CD8-positive, alpha-beta memory T cell (primary cell): ENCODE data around the gene GRIP1. TPM values are rescaled to one million over a fixed set of nuclear protein-coding genes. Genes with fewer than 3 reads are reported as not detected.

Experiments used
- CTCF ChIA-PET: fragments of 350-600 bp; sonication (Branson Sonifier 250); formaldehyde crosslinking; loops from one replicate; lab custom pipeline; 2021; ENCODE audit warnings: antibody characterized with exemption; lab: Charles Lee
- POLR2A ChIA-PET: fragments of 350-600 bp; sonication (Branson Sonifier 250); formaldehyde crosslinking; loops from one replicate; lab custom pipeline; 2021; ENCODE audit warnings: antibody characterized with exemption; lab: Charles Lee
- DNase-seq, 5 donors: peaks; one replicate each; pipeline versions ENCODE4 v3.0.0 to v3.0.0-alpha.2; 2020 to 2022; ENCODE audit warnings: mixed read lengths in 1 of 5
- H3K27ac ChIP-seq: one replicate; pipeline ENCODE4 v1.7.0; 2013; ENCODE audit warnings: low read depth, mild to moderate bottlenecking, low read length, moderate library complexity
- H3K27me3 ChIP-seq: 2 replicates; pipeline ENCODE4 v1.7.0; 2013; ENCODE audit warnings: low read length, mild to moderate bottlenecking; ENCODE audit not compliant: insufficient read depth, poor library complexity, severe bottlenecking
- H3K36me3 ChIP-seq: 2 replicates; pipeline ENCODE4 v1.7.0; 2013; ENCODE audit warnings: mild to moderate bottlenecking, low read length, moderate library complexity; ENCODE audit not compliant: insufficient read depth
- H3K4me1 ChIP-seq: 2 replicates; pipeline ENCODE4 v1.7.0; 2013; ENCODE audit warnings: mild to moderate bottlenecking, low read length, moderate library complexity; ENCODE audit not compliant: insufficient read depth
- H3K4me3 ChIP-seq: 2 replicates; pipeline ENCODE4 v1.7.0; 2013; ENCODE audit warnings: mild to moderate bottlenecking, low read length
- H3K9me3 ChIP-seq: 2 replicates; pipeline ENCODE4 v1.7.0; 2013; ENCODE audit warnings: mild to moderate bottlenecking, low read length
- H3K27ac Mint-ChIP-seq, 8 donors: one replicate each; pipeline ENCODE4 v1.8.0; 2020 to 2021; ENCODE audit warnings: mixed read lengths in 8 of 8, mild to moderate bottlenecking in 6 of 8, inconsistent platforms in 3 of 8, moderate library complexity in 3 of 8
- H3K27me3 Mint-ChIP-seq, 2 donors: one replicate each; pipeline ENCODE4 v1.8.0; 2020 to 2021; ENCODE audit warnings: mixed read lengths in 2 of 2, mild to moderate bottlenecking in 1 of 2, moderate library complexity in 1 of 2
- H3K36me3 Mint-ChIP-seq, 3 donors: one replicate each; pipeline ENCODE4 v1.8.0; 2020 to 2021; ENCODE audit warnings: mixed read lengths in 3 of 3, inconsistent platforms in 1 of 3, mild to moderate bottlenecking in 1 of 3
- H3K4me1 Mint-ChIP-seq, 3 donors: one replicate each; pipeline ENCODE4 v1.8.0; 2020 to 2021; ENCODE audit warnings: mixed read lengths in 3 of 3, inconsistent platforms in 1 of 3, mild to moderate bottlenecking in 1 of 3
- H3K4me3 Mint-ChIP-seq, 7 donors: one replicate each; pipeline ENCODE4 v1.8.0; 2020 to 2021; ENCODE audit warnings: mixed read lengths in 7 of 7, mild to moderate bottlenecking in 6 of 7, moderate library complexity in 4 of 7, inconsistent platforms in 2 of 7
- H3K9me3 Mint-ChIP-seq, 5 donors: one replicate each; pipeline ENCODE4 v1.8.0; 2020 to 2022; ENCODE audit warnings: mixed read lengths in 5 of 5, mild to moderate bottlenecking in 3 of 5, moderate library complexity in 2 of 5, inconsistent platforms in 1 of 5
- polyA plus RNA-seq: library from polyadenylated mRNA; unstranded; fragments of 300-500 nt; fragmentation: Illumina TruSeq; gene quantifications from one replicate; pipeline ENCODE4 v1.2.3, GENCODE V29; 2021
- total RNA-seq, 2 experiments: library from RNA; stranded (reverse); gene quantifications; one replicate each; pipeline ENCODE4 v1.2.3, GENCODE V29; 2021

Gene GRIP1
- total and polyA plus RNA-seq, 3 experiments from 2014 or later: 0.31 to 1.5 (median 1.3) TPM

- Mint-ChIP-seq H3K36me3 (no peaks in the 10 kb centered on the region), H3K27me3 (peaks cover 15 to 21% of the 10 kb centered on the region in 2 donors), H3K4me3 (no peak overlapping the region), H3K27ac (no peak overlapping the region), H3K9me3 (no peaks in the 10 kb centered on the region), H3K4me1 (no peaks in the 10 kb centered on the region)
- no peaks in the 10 kb centered on the region for H3K4me1 ChIP-seq
- H3K27me3 ChIP-seq: no peaks in the 10 kb centered on the region
- ChIA-PET CTCF (no interaction called here), POLR2A (no interaction called here)
- H3K9me3 ChIP-seq: no peaks in the 10 kb centered on the region
- no peak overlapping the region for H3K27ac ChIP-seq
- no peaks in the 10 kb centered on the region for H3K36me3 ChIP-seq
- H3K4me3 ChIP-seq: no peak overlapping the region
- DNase-seq: no peak
Measured at GRCh38 chr12:66668311-66668710, 10.6 kb downstream of the GRIP1 start.

DNA sequence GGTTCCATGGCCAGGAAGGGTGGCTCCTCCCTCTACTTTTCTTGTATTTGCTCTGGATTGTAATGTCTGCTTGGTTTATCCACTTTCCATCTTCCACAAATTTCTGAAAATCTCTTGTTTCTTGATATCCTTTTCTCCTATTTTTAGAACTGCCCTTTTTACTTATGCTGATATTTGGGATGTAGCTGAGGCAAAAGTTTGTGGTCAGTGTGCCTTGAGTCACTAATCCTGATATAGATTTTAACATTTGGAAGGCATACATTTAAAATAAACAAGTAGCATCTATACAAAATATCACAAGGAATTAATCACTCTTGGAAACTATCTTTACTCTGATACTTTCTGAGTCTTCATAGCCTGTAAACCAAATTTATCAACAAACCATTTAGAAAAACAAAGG, 11.0 kb downstream of the GRIP1 start:
- H3K9me3 Mint-ChIP-seq: no peaks in the 10 kb centered on the region
- peaks cover 17 to 18% of the 10 kb centered on the region in 2 donors for H3K27me3 Mint-ChIP-seq
- no peak overlapping the region for H3K4me3 Mint-ChIP-seq
- POLR2A ChIA-PET: no interaction called here
- H3K36me3 Mint-ChIP-seq: no peaks in the 10 kb centered on the region
- Histone ChIP-seq H3K9me3 (no peaks in the 10 kb centered on the region), H3K36me3 (no peaks in the 10 kb centered on the region), H3K4me1 (no peaks in the 10 kb centered on the region), H3K4me3 (no peak overlapping the region), H3K27ac (no peak overlapping the region), H3K27me3 (no peaks in the 10 kb centered on the region)
- H3K4me1 Mint-ChIP-seq: no peaks in the 10 kb centered on the region
- CTCF ChIA-PET: no interaction called here
- DNase-seq: no peak
- peak overlapping the region in 1 of 8 donors; percentile 16 for H3K27ac Mint-ChIP-seq

GRCh38 chr12:66666481-66666880, 12.4 kb downstream of the GRIP1 start:
- POLR2A ChIA-PET: no interaction called here
- Histone ChIP-seq H3K36me3 (no peaks in the 10 kb centered on the region), H3K9me3 (no peaks in the 10 kb centered on the region), H3K27me3 (no peaks in the 10 kb centered on the region), H3K27ac (no peak overlapping the region), H3K4me3 (no peak overlapping the region), H3K4me1 (no peaks in the 10 kb centered on the region)
- Mint-ChIP-seq H3K9me3 (no peaks in the 10 kb centered on the region), H3K4me3 (no peak overlapping the region), H3K27me3 (peaks cover 17 to 22% of the 10 kb centered on the region in 2 donors), H3K27ac (no peak overlapping the region), H3K36me3 (no peaks in the 10 kb centered on the region), H3K4me1 (no peaks in the 10 kb centered on the region)
- no peak for DNase-seq
- CTCF ChIA-PET: no interaction called here

DNA sequence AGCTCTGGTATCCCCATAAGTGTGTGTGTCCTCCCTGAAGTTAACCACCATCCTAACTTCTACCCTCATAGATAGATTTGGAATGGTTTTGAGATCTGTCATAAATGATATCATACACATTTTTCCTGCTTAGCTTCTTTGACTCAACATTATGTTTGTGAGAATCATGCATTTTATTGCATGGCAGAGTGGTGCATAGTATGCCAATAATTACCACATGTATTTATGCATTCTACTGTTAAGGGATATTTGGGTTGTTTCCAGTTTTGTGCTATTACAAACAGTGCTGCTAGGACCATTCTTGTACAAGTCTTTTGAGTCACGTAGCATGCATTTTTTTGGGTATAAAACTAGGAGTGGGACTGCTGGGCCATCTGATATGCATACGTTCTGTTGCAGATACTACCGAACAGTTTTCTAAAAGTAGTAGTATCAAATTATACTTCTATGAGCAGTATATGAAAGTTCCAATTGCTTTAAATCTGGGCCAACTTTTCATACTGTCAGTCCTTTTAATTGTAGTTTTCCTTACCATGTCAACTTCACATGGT, 13.4 kb downstream of the GRIP1 start:
- Mint-ChIP-seq H3K9me3 (no peaks in the 10 kb centered on the region), H3K27me3 (peaks cover 17 to 22% of the 10 kb centered on the region in 2 donors), H3K27ac (no peak overlapping the region), H3K4me1 (no peaks in the 10 kb centered on the region), H3K4me3 (no peak overlapping the region), H3K36me3 (no peaks in the 10 kb centered on the region)
- Histone ChIP-seq H3K27ac (no peak overlapping the region), H3K9me3 (no peaks in the 10 kb centered on the region), H3K4me3 (no peak overlapping the region), H3K27me3 (no peaks in the 10 kb centered on the region), H3K36me3 (no peaks in the 10 kb centered on the region), H3K4me1 (no peaks in the 10 kb centered on the region)
- ChIA-PET POLR2A (no interaction called here), CTCF (no interaction called here)
- DNase-seq: no peak

DNA sequence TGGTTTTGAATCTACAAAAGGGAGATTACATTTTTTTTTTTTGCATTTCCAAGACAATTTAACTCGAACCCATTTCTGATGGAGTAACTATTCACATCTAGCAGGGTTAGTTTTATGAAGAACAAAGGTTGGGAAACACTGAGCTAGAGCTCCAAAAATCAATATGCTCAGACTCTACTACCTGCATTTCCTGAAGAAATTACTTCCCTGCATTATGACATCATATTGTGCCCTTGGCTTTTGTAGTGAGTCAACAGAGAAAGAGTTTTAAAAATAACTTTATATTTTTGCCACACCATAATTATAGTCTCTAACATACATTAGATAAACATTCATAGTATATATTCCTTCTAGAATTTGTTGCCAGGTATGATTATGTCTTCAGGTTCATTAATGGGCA, 14.8 kb downstream of the GRIP1 start:
- Mint-ChIP-seq H3K9me3 (no peaks in the 10 kb centered on the region), H3K27ac (no peak overlapping the region), H3K4me3 (no peak overlapping the region), H3K4me1 (no peaks in the 10 kb centered on the region), H3K36me3 (peaks cover 0 to under 1% (median 0%) of the 10 kb centered on the region in 3 donors), H3K27me3 (peaks cover 17 to 23% of the 10 kb centered on the region in 2 donors)
- Histone ChIP-seq H3K4me1 (no peaks in the 10 kb centered on the region), H3K27ac (no peak overlapping the region), H3K27me3 (no peaks in the 10 kb centered on the region), H3K36me3 (no peaks in the 10 kb centered on the region), H3K4me3 (no peak overlapping the region), H3K9me3 (no peaks in the 10 kb centered on the region)
- ChIA-PET CTCF (no interaction called here), POLR2A (no interaction called here)
- no peak for DNase-seq

DNA sequence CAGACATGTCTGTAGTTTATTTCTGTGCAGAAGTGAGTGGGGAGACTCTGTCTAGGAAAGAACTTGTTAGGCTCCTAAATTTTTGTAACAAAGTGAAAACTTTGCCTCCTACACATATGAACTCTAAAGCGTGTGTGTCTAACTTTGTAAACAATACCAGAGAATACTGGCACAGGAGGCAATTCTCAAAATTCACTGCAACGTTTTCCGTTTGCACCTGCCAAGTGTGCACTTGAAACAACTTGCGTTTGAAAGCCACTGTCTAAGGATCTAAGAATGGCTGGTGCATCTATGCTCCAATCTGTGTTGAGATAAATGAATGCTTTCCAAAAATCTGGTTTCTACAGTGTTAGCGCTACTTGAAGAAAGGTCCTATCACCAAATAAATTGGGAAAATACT, 15.3 kb downstream of the GRIP1 start:
- Mint-ChIP-seq H3K27me3 (peaks cover 13 to 24% of the 10 kb centered on the region in 2 donors), H3K9me3 (no peaks in the 10 kb centered on the region), H3K36me3 (peaks cover 0 to 3% (median 0%) of the 10 kb centered on the region in 3 donors), H3K27ac (no peak overlapping the region), H3K4me3 (no peak overlapping the region), H3K4me1 (no peaks in the 10 kb centered on the region)
- no peaks in the 10 kb centered on the region for H3K4me1 ChIP-seq
- no peaks in the 10 kb centered on the region for H3K36me3 ChIP-seq
- ChIA-PET POLR2A (no interaction called here), CTCF (no interaction called here)
- no peak for DNase-seq
- H3K27me3 ChIP-seq: no peaks in the 10 kb centered on the region
- no peak overlapping the region for H3K27ac ChIP-seq
- no peak overlapping the region for H3K4me3 ChIP-seq
- H3K9me3 ChIP-seq: no peaks in the 10 kb centered on the region

DNA sequence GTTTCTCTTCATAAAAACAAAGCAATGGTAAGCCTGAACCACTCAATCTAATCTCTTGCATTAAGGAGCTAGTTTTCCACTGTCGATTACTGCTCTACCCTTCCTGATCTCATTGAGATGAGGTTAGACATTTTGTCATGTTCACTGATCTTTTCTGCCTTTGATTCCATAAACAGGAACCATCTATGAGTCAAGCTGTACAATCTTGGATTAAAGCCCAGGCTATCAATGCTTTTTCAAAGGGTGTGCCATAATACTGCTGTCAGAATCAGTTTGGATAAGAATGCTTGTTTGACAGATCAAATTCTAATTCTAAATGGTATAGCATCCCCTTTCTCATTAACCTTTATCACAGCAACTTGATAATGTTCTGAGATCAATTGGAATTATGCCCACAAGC, 16.1 kb downstream of the GRIP1 start:
- Mint-ChIP-seq H3K36me3 (peaks cover 0 to 3% (median 0%) of the 10 kb centered on the region in 3 donors), H3K9me3 (no peaks in the 10 kb centered on the region)
- CTCF ChIA-PET: no interaction called here

GRCh38 chr12:66662179-66662578, 16.7 kb downstream of the GRIP1 start:
- H3K4me3 Mint-ChIP-seq: no peak overlapping the region
- H3K36me3 Mint-ChIP-seq: peaks cover 0 to 3% (median 0%) of the 10 kb centered on the region in 3 donors
- H3K9me3 Mint-ChIP-seq: no peaks in the 10 kb centered on the region
- no peak overlapping the region for H3K27ac ChIP-seq
- no peaks in the 10 kb centered on the region for H3K4me1 ChIP-seq
- peaks cover 15 to 16% of the 10 kb centered on the region in 2 donors for H3K27me3 Mint-ChIP-seq
- POLR2A ChIA-PET: no interaction called here
- CTCF ChIA-PET: no interaction called here
- no peaks in the 10 kb centered on the region for H3K9me3 ChIP-seq
- no peaks in the 10 kb centered on the region for H3K4me1 Mint-ChIP-seq
- H3K27ac Mint-ChIP-seq: no peak overlapping the region
- DNase-seq: no peak
- no peaks in the 10 kb centered on the region for H3K36me3 ChIP-seq
- no peak overlapping the region for H3K4me3 ChIP-seq
- H3K27me3 ChIP-seq: no peaks in the 10 kb centered on the region

More for the DNA sequence above, 16.1 kb downstream of the GRIP1 start:
- no peak overlapping the region for H3K4me3 Mint-ChIP-seq
- Histone ChIP-seq H3K4me3 (no peak overlapping the region), H3K27me3 (no peaks in the 10 kb centered on the region), H3K4me1 (no peaks in the 10 kb centered on the region), H3K36me3 (no peaks in the 10 kb centered on the region), H3K27ac (no peak overlapping the region), H3K9me3 (no peaks in the 10 kb centered on the region)
- POLR2A ChIA-PET: no interaction called here
- H3K27ac Mint-ChIP-seq: no peak overlapping the region
- H3K4me1 Mint-ChIP-seq: no peaks in the 10 kb centered on the region
- DNase-seq: no peak
- H3K27me3 Mint-ChIP-seq: peaks cover 13 to 17% of the 10 kb centered on the region in 2 donors
